NCI-H82 (cell line): ENCODE measurements around the gene EFCAB14.
"Not testable (repeated sequence)": the region's sequence is repeated elsewhere in the genome, so short reads cannot be mapped to it uniquely, and the experiment has no call there.

ENCODE experiments used
- DNase-seq: peaks from one replicate; lab custom pipeline; 2025; lab: John Stamatoyannopoulos, UW

Gene EFCAB14

DNA sequence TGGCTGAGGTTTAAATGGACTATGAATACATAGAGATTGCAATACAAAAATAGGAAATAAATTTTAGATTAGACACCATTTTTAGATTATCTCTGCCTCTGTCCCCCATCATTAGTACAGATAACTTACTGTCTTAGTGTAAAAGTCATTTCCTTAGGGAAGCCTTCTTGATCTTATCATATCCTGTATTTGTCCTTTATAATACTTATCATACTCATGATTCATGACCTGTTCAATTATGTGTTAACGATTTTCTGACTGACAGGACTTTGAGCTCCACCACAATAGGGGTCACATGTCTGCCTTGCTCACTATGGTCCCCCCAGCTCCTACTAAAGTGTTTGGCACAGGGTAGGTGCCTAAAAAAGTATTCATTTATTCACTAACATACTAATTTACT is 32.7 kb downstream of the EFCAB14 start:
- DNase-seq: no peak

DNA sequence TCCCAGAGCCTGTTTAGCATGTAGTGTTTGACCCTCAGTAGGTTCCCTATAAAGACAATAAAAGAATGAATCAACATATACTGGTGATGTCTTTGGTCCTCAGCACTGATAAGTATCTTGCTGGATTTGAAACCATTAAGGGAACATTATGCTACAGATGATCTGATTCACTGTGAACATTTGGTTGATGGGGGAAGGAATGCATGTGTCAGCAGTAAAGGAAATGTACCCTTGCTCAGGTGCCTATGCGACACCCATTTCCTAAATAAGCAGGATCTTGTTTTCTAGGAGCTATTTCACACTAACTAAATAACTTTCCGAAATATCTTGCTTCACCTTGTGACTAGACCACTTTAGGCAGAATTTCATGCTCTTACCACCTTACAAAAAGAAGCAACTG is 34.2 kb downstream of the EFCAB14 start:
- no peak for DNase-seq

DNA sequence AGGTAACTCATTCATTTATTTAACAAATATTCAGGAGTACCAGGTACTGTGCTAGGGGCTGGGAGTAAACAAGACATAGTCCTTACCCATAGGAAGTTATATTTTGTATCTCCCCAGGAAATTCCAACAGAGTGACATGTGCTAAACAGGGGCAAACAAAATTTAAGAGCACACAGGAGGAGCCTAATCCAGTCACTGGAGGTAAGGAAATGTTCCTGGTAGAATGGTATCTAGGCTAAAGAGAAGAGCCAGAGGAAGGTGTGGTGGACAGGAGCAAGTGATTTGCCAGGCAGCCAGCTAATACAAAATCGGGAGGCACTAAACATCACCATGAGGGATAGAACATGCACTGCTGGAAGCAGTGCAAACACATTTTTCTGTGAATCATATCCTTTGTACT is 36.9 kb downstream of the EFCAB14 start:
- no peak for DNase-seq

DNA sequence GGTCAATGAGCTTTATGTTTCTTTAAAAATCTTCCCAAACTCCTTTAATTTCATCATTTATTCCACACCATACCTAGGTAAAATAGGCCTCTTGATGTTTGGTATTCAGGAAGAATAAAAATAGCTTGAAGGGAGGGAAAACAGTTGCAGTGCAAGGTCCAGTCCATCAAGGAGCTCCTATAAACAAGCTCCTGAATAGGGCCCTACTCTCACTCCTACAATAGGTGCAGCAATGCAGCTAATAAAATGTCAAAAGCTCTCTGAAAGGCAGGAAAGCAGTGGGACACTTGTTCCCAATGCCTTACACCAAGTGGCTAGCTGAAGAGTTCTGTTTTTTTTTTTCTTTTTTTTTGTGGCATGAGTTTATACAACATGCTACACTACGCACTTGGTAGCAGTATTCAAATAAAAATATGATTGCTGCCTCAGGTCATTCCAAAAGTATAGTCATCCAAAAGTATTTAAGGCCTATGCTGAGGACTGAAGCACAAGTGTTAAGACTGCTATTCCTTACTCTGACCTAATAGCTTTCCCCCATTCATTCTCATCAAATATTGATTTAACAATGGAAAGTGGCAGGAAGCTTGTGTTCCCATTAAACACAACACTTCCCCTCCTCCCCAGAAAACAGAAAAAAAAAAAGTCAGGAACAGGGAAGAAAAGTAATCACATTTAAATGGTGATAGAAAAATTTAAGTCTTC is 37.4 kb downstream of the EFCAB14 start:
- DNase-seq: no peak

DNA sequence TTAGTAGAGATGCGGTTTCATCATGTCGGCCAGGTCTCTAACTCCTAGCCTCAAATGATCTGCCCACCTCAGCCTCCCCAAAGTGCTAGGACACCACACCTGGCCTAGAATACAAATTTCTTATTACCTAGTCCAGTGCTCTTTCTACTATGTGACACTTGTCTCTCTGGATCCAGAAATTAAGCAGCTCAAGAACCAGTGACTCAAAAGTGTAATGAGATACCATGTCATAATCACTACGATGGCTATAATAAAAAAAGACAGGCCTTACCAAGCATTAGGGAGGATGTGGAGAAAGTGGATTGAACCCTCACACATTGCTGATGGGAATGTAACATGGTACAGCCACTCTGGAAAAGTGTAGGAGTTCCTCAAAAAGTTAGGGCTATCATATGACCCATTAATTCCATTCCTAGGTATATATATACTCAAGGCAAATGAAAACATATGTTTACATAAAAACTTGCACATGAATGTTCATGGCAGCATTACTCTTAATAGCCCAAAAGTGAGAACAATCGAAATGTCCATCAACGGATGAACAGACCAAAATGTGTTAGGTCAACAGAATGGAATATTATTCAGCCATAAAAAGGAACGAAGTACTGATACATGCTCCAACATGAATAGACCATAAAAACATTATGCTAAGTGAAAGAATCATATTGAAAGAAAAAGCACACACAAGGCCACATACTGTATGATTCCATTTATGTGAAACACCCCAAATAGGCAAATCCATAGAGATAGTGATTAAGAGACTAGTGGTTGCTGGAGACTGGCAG is 38.9 kb downstream of the EFCAB14 start:
- DNase-seq: no peak

DNA sequence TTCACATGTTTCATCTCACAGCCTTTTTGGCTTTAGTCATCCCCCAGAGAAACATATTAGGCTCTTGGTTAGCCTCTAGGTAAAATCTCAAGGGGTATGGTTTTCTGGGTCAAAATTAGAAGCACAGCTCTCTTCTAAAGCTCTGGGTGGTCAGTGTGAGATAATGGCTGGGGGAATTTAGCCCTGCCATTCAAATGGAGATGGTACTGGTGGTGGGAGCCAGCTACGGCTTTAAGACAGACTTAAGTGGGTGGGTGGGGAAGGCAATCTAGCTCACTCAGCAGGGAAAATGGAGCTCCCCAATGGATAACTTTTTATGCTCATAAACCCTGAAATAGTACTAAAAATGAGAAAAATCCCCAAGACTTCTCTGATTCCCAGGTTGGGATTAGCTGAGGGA is 41.6 kb downstream of the EFCAB14 start:
- no peak for DNase-seq

DNA sequence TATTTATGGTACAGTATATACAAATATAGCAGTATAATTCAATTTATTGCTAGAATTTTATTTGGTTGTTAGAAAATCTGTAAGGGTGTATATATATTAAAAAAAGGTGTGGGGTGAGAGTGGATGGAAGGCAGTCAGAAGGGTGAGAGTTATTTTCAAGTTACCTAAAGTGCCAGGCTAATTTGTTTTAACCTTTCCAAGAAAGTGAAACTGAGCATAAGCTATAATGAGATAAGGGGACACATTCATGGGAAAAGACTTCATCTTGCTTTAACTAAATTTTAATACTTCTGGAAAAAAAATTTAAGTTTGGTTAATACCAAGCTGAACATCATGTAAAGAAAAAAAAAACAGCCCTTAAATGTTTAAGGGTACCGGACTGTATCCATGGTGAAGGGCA is 42.4 kb downstream of the EFCAB14 start:
- DNase-seq: no peak

DNA sequence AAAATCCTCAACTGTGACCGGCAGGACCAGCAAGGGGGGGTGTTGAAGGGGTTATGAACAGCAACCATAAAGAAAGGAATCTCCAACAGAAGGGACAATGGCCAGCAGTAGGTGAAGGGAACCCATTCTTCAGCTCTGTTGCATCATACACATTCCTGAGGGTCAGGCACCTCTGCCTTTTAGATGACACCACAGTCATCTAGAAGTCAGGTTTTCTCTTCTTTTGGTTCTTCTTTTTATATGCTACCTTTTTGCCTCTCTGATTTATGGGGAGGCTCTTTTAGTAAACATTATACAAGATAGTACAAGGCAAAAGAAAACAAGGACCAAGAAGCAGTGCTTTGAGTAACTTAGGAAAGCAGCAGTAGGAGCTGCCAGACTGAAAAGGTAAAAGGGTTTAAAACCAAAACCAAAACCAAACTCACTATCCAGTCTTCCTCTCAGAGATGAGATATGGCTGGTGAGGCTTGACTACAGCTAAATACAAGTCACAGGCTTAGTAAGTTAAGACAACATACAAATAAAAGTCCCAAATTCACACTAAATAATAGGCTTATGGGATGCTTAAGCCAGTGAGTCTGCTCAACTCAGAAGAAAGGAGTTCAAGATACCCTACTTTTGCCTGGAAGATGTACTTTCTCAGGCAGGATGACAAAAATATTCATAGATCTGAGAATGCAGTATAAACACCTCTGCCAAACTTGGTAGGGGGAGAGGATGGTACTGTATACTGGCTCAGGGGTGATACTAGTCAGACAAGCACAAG is 43.2 kb downstream of the EFCAB14 start:
- no peak for DNase-seq

DNA sequence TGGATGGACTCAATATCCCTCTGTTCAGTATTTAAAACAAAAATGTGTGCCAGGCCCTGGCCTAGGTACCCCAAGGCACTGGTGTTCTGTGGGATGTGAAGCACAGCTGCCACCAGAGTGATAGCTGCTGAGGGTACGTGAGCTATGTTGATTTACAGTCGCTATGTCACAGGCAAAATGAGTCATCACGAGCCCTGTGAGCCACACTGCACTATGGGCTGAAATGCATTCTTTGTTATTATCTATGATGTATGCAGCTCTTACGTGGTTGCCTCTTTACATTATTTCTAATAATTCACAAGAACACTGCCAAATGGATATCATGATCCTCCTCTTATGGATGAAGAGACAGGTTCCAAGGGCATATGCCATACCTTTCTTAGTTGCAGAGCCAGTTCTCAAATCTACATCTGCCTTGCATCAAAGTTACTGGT is 45.1 kb downstream of the EFCAB14 start:
- no peak for DNase-seq

DNA sequence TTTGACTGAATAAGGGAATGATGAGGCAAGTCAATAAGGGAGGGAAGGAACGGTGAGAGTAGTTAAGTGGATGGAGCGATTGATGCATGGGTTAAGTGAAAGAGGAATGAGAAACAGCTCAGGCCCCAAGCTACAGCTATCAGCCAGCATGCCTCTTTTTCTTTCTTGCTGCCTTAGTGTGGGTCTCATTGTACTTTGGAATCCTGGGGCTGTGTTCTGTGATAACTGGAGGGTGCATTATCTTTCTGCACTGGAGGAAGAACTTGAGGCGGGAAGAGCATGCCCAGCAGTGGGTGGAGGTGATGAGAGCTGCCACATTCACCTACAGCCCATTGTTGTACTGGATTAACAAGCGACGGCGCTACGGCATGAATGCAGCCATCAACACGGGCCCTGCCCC is 46.2 kb downstream of the EFCAB14 start:
- DNase-seq: no peak

DNA sequence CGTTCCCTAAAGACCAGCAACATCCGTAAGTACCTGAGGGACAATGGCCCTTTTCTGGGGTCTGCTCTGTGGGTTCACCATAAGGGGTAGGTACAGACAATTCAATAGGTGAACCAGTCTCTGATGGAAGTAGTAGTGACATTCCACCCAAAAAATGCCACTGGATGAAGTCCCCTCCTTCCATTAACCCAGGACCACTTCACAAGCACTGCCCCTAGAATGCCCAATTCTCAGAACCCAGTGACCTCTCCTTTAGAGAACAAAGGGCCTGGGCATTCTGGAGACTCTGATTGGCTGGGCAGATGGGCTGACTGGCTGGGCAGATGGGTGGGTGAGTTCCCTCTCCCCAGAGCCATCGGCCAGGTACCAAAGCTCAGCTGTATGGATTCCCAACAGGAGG is 47.4 kb downstream of the EFCAB14 start, which contains the start of gene TEX38:
TSS of gene TEX38 (plus strand) at position 301 of the 400 bp plus-strand sequence. CDS start at position 382, 81 bp downstream.
- DNase-seq: no peak

DNA sequence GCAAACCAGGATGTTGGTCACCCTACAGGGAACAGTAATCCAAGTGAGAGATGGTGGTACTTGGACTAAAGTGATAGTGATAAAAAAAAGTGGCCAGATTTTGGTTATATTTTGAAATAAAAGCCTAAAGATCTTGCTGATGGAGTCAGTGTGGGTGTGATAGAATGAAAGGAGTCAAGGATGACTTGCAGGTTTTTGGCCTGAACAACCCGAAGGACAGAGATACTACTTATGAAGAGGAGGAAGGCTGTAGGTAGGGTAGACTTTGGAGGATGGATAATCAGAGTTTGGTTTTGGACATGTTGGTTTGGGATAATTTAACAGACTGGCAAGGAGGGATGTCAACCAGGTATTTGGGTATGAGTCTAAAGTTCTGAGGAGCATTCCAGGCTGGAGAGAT is 48.8 kb downstream of the EFCAB14 start:
- no peak for DNase-seq

DNA sequence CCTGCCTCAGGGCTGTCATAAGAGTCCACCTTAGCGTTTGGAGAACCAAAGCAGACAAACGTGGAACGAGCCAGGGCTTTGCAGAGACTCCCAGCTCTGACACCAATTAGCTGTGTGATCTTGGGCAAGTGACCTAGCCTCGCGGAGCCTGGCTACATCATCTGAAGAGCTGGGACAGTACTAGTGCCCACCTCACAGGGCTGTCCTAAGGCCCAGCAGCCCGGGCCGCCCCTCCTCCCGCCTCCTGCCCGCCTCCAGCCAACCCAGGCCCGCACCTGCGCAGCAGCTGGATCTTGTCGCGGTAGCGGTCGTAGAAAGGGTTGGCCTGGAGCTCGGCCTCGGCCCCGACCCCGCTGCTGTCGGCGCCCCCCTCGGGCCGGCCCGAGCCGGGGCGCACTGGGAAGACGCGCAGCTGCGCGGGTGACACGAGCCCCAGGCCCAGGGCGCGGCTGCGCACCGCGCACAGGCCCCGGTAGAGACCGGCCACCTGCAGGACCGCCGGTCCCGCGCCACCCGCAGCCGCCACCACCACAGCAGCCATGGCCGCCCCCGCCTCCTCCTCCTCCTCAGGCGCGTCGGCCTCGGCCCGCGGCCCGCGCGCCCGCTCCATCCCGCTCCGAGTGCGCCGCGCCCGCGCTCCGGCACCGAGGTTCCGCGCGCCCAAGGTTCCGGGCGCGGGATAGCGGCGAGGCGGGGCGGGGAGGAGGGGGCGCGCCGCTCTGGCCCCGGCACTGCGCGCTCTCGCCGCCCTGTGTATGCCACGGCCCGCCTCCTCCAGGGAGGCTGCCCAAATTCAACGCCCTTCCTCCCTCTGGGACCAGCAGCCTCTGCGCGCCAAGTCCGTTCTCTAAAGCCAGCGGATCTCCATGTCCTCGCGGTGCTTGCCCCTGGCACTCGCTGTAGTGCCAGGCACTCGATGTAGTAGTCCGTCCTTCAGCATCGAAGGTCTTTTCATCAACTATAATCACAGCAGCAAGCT is 50.8 kb downstream of the EFCAB14 start, which contains the start of gene ATPAF1:
TSS of gene ATPAF1 (minus strand) at position 583 of the 979 bp plus-strand sequence. CDS start at position 541, 42 bp downstream.
- DNase-seq: peak; percentile 76

DNA sequence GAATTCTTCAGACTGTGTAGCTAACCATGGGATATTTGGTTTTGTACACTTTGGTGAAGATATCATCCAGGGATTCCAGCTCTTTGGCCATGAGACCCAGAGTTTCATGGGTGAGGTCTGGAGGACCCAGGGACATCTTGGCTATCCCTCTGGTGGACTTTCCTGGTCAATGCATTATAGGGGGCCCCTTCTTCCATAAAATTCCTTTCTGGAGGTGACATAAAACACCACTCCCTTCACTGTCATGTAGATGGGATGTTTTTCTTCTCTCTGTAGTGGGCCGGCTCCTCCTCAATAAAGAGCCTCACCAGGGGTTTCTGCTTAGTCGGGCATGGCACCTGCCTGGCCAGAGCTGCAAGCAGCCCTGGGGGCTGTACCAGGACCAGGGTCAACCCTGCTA is 52.9 kb downstream of the EFCAB14 start:
- DNase-seq: no peak

DNA sequence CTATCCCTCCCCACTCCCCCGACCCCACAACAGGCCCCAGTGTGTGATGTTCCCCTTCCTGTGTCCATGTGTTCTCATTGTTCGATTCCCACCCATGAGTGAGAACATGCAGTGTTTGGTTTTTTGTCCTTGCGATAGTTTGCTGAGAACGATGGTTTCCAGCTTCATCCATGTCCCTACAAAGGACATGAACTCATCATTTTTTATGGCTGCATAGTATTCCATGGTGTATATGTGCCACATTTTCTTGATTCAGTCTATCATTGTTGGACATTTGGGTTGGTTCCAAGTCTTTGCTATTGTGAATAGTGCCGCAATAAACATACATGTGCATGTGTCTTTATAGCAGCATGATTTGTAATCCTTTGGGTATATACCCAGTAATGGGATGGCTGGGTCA is 56.0 kb downstream of the EFCAB14 start:
- not testable (repeated sequence) for DNase-seq

DNA sequence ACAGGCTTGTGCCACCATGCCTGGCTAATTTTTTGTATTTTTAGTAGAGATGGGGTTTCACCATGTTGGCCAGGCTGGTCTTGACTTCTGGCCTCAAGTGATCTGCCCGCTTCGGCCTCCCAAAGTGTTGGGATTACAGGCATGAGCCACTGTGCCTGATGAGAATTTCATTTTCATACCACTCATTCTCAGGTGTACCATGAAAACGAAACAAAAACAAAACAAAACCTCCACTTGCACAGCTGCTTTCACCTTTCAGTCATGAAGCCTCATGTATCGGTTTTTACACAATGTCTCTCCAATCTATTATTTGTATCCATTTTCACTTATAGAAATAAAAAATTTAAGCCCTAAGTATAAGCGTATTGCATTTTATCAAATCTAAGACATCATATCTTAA is 58.8 kb downstream of the EFCAB14 start:
- not testable (repeated sequence) for DNase-seq

DNA sequence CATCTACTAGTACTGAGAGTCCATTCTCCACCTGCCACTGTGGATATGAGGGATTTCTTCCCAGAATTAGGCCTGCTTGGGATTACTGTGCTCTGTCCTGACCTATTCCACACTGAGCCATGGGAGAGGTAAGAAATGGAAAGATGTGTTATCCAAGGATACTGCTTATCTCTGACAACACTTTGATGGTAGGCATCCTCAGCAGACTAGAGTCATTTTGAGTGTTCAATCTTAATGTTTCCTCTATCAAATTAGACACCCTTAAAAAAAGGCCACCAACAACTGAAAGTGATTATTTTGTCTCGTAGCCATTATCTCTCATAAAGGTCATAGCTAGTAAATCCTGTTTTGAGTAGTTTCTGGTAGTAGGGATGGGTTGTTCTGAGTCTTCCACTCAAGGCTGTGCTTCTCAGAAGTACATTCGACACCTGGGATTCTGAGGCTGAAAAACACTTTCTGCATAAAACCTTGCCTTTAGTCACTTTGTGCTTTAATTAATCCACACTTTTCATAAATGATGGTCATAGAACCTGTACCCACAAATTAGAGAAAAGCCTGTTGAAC is 59.5 kb downstream of the EFCAB14 start:
- DNase-seq: no peak

DNA sequence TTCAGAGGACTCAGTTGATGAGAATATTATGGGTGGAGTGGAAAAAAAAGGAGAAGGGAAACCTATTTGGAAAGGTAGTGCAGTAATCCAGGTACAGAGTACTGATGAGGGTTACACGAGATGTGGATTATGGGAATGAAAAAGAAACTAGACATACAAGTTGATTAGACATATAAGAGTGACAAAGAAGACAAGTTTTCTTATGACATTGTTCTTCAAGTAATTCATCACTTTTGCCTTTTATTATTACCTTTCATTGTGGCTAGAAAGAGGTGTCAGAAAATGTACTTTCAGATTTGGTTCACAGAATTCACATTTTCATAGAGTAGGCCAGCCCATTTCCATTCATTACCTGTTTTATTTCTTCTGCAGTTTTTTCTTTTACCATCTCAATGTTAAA is 61.1 kb downstream of the EFCAB14 start:
- no peak for DNase-seq

DNA sequence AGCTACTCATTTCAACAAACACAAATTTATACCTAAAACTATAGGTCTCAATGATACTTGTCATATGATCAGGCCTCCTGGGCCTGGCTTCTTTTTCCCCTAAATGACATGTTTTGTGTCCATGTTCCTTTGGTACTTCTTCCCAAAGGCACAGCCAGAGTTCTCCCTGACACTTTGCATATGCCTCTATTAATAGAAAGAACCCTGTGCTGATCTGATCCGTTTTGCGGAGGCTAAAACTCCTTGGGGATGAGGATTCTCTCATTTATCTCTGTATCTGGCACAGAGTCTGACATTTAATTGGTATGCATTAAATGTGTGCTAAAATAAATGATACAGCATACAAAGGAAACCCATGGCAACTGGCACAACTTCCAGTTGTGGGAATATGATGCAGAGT is 62.3 kb downstream of the EFCAB14 start:
- no peak for DNase-seq

DNA sequence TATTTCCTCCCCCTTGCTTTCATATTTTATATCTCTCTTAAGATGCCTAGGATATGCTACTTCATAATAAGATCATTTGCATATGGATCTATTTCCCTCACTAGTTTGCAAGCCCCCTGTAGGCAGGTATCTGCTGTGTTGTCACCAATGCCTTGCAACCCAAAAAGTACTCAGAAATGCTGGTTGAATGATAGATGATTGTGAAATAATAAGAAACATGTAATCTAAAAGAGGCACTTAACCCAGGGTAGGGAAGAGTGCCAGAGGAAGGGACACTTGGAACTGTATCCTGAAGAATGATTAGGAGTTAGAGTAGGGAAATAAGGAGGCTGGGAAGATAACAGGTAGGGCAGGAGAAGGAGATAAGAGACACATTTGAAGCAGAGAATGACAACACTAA is 63.1 kb downstream of the EFCAB14 start:
- DNase-seq: no peak

DNA sequence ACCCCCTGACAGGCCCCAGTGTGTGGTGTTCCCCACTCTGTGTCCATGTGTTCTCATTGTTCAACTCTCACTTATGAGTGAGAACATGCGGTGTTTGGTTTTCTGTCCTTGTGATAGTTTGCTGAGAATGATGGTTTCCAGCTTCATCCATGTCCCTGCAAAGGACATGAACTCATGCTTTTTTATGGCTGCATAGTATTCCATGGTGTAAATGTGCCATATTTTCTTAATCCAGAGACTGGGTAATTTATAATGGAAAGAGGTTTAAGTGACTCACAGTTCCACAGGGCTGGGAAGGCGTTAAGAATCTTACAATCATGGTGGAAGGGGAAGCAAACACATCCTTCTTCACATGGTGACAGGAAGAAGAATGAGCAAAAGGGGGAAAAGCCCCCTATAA is 64.2 kb downstream of the EFCAB14 start:
- not testable (repeated sequence) for DNase-seq
